Skeletal muscle tissue (tissue), 2 donors: ENCODE measurements around the gene PAFAH2. TPM values are rescaled to one million over a fixed set of nuclear protein-coding genes. Genes with fewer than 3 reads are reported as not detected.

Experiments used
- small RNA-seq: library from RNA; depleted of rRNA; stranded (forward); fragments of <200 nt; gene quantifications from one replicate; pipeline ENCODE3, GENCODE V24; 2014
- total RNA-seq: library from RNA; depleted of rRNA; stranded (reverse); fragments of >200 nt; gene quantifications from one replicate; pipeline ENCODE4 v1.2.3, GENCODE V29; 2014

PAFAH2 gene
- total RNA-seq, 1 donor from 2014 or later, result 33.9 TPM

Small RNA genes within 50 kb of the gene (small RNA-seq; reads per million reads assigned to genes)
- gene RF00283 (not detected), gene RF00492 (not detected), gene RNU6-110P (not detected)

Other genes starting within 250 kb of the PAFAH2 start
- gene SELENON, start 197.9 kb downstream of the PAFAH2 start, total RNA-seq, result 9.9 TPM
- 35.0 TPM for gene MTFR1L, start 178.1 kb downstream of the PAFAH2 start, total RNA-seq
- gene AUNIP, start 138.6 kb downstream of the PAFAH2 start, total RNA-seq, result 1.6 TPM
- 7.3 TPM for gene PAQR7, start 122.4 kb downstream of the PAFAH2 start, total RNA-seq
- gene STMN1, start 91.6 kb downstream of the PAFAH2 start, total RNA-seq, result 90.3 TPM
- 0.52 TPM for gene EXTL1, start 23.7 kb upstream of the PAFAH2 start, total RNA-seq
- gene SLC30A2, start 48.1 kb upstream of the PAFAH2 start, total RNA-seq, result under 0.01 TPM
- 30.3 TPM for gene TRIM63, start 69.6 kb upstream of the PAFAH2 start, total RNA-seq
- 7.8 TPM for gene PDIK1L, start 113.8 kb upstream of the PAFAH2 start, total RNA-seq
- gene FAM110D, start 161.0 kb upstream of the PAFAH2 start, total RNA-seq, result 1.0 TPM
- gene C1orf232, start 170.9 kb upstream of the PAFAH2 start, total RNA-seq, result not detected
- gene ZNF593, start 171.8 kb upstream of the PAFAH2 start, total RNA-seq, result 21.9 TPM
- not detected for gene ZNF593OS, start 173.8 kb upstream of the PAFAH2 start, total RNA-seq
- not detected for gene CNKSR1, start 179.4 kb upstream of the PAFAH2 start, total RNA-seq
- gene CATSPER4, start 192.5 kb upstream of the PAFAH2 start, total RNA-seq, result not detected
- gene CEP85, start 236.1 kb upstream of the PAFAH2 start, total RNA-seq, result 25.1 TPM